Measurements from ENCODE around the gene TEX54. TPM values are rescaled to one million over a fixed set of nuclear protein-coding genes. Genes with fewer than 3 reads are reported as not detected.
"Not testable (repeated sequence)": the region's sequence is repeated elsewhere in the genome, so short reads cannot be mapped to it uniquely, and the experiment has no call there.

TEX54 gene
- total RNA-seq, 4 donors from 2014 or later, result not detected

GRCh38 chr11:62847767-62848314 is 15.2 kb upstream of the TEX54 start:
- H3K4me3 ChIP-seq, result no peak overlapping the region

DNA sequence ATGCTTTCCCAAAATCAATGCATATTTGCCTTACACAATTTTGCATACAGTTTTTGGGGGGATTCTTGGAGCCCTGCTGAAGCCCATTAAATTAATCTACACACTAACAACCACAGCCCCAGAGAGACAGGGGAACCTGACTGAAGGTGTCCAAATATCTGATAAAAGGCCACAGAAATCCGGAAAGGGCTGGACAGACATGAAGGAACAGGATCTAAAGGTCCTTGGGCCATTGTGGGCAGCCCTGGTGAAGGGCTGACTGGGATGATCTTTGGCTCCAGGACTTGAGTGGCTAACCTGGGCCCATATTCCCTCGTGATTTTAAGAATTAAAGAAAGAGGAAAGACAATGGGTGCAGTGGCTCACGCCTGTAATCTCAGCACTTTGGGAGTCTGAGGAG is 13.5 kb upstream of the TEX54 start:
- no peak overlapping the region for H3K4me3 ChIP-seq
- no peaks in the 10 kb centered on the region for H3K36me3 ChIP-seq
- H3K27me3 ChIP-seq, result no peaks in the 10 kb centered on the region
- H3K27ac ChIP-seq, result no peak overlapping the region
- peaks cover 0 to under 1% (median 0%) of the 10 kb centered on the region in 4 donors for H3K4me1 ChIP-seq
- H3K9me3 ChIP-seq, result no peaks in the 10 kb centered on the region
- TF ChIP-seq POLR2A (IDR thresholded peaks at IDR 0.05) (no peak), CTCF (IDR thresholded peaks at IDR 0.05) (no peak)
- no peak for DNase-seq

More at GRCh38 chr11:62847767-62848314, 15.2 kb upstream of the TEX54 start:
- Histone ChIP-seq H3K27me3 (no peaks in the 10 kb centered on the region), H3K4me1 (peaks cover 0 to 2% (median 0%) of the 10 kb centered on the region in 4 donors), H3K9me3 (no peaks in the 10 kb centered on the region), H3K27ac (no peak overlapping the region), H3K36me3 (peaks cover 0 to 16% (median 0%) of the 10 kb centered on the region in 3 donors)
- DNase-seq, result no peak
- TF ChIP-seq CTCF (IDR thresholded peaks at IDR 0.05), result no peak
- no peak for TF ChIP-seq POLR2A (IDR thresholded peaks at IDR 0.05)

GRCh38 chr11:62844154-62844553 is 11.5 kb upstream of the TEX54 start:
- Histone ChIP-seq H3K9me3 (no peaks in the 10 kb centered on the region), H3K4me1 (peaks cover 0 to 5% (median 0%) of the 10 kb centered on the region in 4 donors), H3K4me3 (no peak overlapping the region), H3K27me3 (no peaks in the 10 kb centered on the region), H3K27ac (no peak overlapping the region), H3K36me3 (no peaks in the 10 kb centered on the region)
- DNase-seq, result no peak
- no peak for TF ChIP-seq POLR2A (IDR thresholded peaks at IDR 0.05)
- TF ChIP-seq CTCF (IDR thresholded peaks at IDR 0.05), result no peak

DNA sequence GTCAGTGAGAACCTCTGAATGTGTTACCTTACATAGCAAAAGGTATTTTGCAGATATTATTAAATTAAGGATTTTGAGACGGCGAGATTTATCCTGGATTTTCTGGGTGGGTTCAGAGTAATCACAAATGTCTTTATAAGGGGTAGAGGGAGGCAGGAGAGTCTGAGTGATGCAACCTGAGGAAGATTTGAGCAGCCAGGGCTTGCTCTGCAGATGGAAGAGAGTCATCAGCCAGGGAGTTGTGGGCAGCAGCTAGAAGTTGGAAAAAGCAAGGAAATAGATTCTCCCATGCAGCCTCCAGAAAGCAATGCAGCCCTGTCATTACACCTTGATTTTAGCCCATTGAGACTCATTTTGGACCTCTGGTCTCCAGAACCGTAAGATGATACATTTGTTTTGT is 10.8 kb upstream of the TEX54 start:
- no peak overlapping the region for H3K27ac ChIP-seq
- peaks cover 0 to 11% (median 2%) of the 10 kb centered on the region in 4 donors for H3K4me1 ChIP-seq
- H3K4me3 ChIP-seq, result no peak overlapping the region
- no peak for DNase-seq
- no peaks in the 10 kb centered on the region for H3K9me3 ChIP-seq
- TF ChIP-seq CTCF (IDR thresholded peaks at IDR 0.05), result no peak
- TF ChIP-seq POLR2A (IDR thresholded peaks at IDR 0.05), result no peak
- no peaks in the 10 kb centered on the region for H3K27me3 ChIP-seq
- no peaks in the 10 kb centered on the region for H3K36me3 ChIP-seq

- not testable (repeated sequence) for H3K4me3 ChIP-seq, H3K27me3 ChIP-seq, DNase-seq, H3K9me3 ChIP-seq, H3K36me3 ChIP-seq
- Histone ChIP-seq H3K27ac (peak overlapping the region; percentile 97 to 99 (median 98)), H3K4me1 (peaks cover 0 to 16% (median 6%) of the 10 kb centered on the region in 4 donors)
Measured at GRCh38 chr11:62842891-62843290, 10.2 kb upstream of the TEX54 start.

DNA sequence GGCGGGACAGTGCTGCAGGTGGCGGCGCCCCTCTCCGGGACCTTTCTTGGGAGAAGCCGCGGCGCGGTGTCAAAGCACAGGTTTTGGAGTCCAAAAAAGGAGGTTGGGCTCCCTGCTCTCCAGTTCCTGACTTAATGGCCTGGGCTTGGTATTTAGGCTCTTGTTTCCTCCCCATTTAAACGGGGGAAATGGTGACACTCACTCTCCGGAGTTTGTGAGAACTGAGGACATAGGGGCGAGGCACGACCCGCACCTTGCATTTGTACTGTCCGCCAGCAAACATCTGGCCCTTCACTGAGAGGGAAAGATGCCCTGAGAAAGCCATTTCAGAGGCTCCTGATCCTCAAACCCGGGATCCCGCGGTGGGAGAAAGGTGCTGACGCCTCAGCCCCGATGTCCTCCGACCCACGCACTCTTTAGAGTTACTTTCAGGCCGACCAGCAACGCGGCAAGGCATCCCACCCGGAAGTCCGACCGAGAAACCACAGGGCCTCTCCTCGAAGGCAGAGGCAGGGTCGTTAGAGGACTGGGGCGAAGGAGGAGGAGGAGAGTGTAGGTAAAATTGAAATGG is 9.6 kb upstream of the TEX54 start:
- TF ChIP-seq CTCF (IDR thresholded peaks at IDR 0.05), result no peak
- TF ChIP-seq POLR2A (IDR thresholded peaks at IDR 0.05), result no peak
- peak overlapping the region; percentile 41 to 94 (median 55) for H3K4me3 ChIP-seq
- H3K4me1 ChIP-seq, result peaks cover 0 to 16% (median 6%) of the 10 kb centered on the region in 4 donors
- peak in 2 of 3 donors; percentile 57 to 76 for DNase-seq
- no peaks in the 10 kb centered on the region for H3K36me3 ChIP-seq
- no peaks in the 10 kb centered on the region for H3K9me3 ChIP-seq
- H3K27ac ChIP-seq, result peak overlapping the region; percentile 97 to 99 (median 98)
- no peaks in the 10 kb centered on the region for H3K27me3 ChIP-seq

Measured in Peyer's patch (tissue), 4 donors.